CD4-positive, alpha-beta T cell treated with Interleukin-10 for 1 hour (primary cell): ENCODE measurements around the gene FHIP1A.
"Not testable (repeated sequence)": the region's sequence is repeated elsewhere in the genome, so short reads cannot be mapped to it uniquely, and the experiment has no call there.

ENCODE experiments used
- DNase-seq: peaks from one replicate; pipeline ENCODE4 v3.0.0-alpha.2; 2020

FHIP1A gene

DNA sequence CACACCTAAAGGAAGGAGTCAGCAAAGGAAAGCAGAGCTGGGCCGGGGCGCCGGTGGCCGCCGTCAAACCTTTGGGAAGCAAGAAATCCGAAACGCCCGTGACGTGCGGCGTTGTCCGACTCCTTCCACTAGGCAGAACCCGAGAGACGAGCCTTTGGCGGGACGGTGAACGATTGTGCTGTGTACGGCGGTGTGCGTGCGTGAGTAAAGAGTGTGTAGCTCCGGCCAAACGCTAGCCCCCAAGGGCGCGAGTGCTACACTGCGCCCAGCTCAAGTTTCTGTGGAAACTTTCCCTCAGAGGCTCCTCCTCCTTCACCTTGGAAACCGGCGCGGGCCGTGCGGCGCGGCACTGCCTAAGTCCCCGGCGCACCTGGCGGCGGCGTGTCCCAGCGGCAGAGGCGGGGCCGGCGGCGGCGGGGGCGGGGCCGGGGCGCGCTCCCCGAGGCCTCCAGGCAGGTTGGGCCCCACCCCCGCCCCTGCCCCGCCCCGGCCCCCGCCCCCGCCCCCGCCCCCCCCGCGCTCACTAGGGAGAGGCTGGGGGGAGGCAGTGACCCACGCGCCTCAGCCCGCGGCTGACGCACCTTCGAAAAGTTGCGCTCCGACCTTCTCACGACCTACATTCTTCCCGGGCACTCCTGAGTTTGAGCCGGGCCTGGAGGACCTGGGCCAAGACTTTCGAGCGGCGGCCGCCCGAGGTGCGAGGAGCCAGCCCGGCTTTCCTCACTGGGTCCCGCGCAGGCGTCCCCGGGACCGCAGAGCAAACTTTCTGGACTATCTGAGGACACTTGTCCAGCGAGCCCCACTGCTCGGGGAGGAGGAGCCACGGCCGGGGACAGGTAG, at the start of gene FHIP1A:
Gene FHIP1A (plus strand): TSS at position 547 of the 840 bp plus-strand sequence. CDS start 157,084 bp downstream, outside the sequence.
- DNase-seq: peak; percentile 89

DNA sequence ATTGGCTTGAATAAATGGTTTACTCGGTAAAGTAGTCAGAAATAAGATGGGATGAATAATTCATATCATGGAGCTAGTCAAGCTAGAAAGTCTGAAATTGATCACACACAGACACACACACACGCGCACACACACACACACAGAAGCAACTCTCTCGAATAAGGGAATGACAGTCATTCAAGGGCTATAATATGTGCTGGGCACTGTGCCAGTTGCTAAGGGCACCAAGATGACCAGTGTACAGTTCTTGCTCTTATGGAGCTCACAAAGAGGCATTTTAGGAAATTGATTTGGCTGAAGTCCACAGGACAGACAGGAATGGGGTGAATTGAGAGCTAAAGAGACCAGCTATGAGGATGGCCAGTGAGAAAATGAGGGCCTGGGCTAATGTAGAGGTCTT, 49.4 kb upstream of the FHIP1A start:
- no peak for DNase-seq

DNA sequence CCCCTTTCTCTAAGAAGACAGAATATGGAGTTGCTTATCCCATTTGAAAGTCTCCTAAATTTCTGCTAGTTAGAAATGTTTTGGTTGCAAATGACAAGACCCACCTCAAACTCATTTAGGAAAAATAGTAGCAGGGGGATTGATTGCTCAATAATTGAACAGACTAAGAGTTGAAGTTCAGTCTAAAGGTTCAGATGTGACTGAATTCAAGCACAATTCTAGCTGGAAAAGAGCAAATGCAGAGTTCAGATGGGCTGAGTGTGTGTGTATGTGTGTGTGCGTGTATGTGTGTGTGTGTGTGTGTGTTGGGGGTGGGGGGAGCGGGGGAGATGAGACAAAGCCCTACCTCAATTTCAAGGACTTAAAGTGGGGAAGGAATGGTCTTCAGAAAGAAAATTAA, 47.9 kb upstream of the FHIP1A start:
- no peak for DNase-seq

DNA sequence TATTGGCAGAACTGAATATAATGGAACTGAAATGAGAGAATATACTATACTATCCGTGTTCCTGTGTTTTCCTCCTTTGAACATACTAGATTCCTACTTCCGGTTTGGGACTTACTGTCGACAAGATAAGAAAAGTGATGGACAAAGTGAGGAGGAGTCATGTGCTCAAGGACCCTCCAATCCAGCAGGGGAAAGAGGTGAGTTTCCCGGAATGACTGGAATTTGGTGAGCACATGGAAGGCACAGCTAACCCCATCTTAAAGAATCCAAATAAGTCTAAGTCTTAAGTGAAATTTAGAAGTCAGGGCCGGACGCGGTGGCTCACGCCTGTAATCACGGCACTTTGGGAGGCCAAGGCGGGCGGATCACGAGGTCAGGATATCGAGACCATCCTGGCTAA, 47.0 kb upstream of the FHIP1A start:
- DNase-seq: no peak

GRCh38 chr4:151362404-151363164, 46.4 kb upstream of the FHIP1A start:
- DNase-seq: peak; percentile 82

DNA sequence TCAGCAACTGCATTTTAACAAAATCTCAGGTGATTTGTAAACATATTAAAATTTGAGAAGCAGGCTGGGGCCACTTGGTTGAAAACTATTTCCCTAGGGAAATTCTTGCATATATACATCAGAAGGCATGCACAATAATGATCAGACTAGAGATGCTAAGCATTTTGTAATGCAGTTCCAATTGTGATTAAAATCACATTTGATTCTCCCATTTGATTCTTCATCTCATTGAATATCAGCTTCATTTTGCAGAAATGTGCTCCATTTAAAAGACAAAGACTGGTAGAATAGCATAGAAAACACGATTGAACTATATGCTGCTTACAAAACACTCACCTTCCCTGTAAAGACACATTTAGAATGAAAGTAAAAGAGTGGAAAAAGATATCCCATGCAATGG, 32.4 kb upstream of the FHIP1A start:
- DNase-seq: no peak

GRCh38 chr4:151389311-151389710, 19.7 kb upstream of the FHIP1A start:
- no peak for DNase-seq

DNA sequence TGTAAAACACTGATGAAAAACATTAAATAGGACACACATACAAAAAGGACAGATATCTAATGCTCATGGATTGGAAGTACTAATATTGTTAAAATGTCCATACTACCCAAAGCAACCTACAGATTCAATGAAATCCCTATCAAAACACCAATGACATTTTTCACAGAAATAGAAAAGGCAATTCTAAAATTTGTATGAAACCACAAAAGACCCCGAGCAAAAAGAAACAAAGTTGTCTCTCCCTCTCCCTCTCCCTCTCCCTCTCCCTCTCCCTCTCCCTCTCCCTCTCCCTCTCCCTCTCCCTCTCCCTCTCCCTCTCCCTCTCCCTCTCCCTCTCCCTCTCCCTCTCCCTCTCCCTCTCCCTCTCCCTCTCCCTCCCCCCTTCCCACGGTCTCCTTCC, 19.2 kb upstream of the FHIP1A start:
- not testable (repeated sequence) for DNase-seq

DNA sequence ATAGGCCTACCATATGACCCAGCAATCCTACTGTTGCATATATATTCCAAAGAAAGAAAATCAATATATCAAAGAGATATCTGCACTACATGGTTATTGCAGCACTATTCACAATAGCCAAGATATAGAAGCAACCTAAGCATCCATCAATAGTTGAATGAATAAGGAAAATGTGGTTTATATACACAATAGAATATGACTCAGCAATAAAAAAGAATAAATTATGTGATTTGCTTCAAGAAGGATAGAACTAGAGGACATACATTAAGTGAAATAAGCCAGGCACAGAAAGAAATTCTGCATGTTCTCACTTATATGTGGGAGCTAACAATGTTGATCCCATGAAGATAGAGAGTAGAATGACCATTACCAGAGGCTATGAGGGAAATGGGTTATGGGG, 13.1 kb upstream of the FHIP1A start:
- DNase-seq: no peak

DNA sequence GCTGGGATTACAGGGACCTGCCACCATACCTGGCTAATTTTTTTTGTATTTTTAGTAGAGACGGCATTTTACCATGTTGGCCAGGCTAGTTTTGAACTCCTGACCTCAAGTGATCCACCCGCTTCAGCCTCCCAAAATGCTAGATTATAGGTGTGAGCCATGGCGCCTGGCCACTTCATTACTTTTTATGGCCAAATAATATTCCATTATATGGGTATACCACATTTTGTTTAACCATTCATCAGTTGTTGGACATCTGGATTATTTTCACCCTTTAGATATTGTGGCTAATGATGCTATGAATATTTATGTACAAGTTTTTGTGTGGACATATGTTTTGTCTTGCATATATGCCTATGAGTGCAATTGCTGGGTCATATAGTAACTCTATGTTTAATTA, 8.6 kb upstream of the FHIP1A start:
- no peak for DNase-seq

DNA sequence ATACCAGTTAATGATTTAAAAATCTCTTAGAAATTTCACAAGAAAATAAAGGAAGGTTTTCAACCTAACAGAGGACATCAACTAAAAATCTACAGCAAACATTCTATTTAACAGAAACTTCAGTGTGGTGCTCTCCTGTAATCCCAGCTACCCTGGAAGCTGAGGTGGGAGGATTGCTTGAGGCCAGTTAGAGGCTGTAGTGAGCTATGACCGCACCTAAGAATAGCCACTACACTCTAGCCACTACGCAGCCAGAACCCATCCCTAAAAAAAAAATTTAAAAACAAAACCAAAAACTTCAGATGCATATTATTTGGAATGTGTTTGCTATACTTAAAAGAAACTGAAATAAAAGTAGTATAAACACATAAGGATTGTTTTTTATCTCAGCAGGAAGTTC, 7.2 kb upstream of the FHIP1A start:
- DNase-seq: no peak

DNA sequence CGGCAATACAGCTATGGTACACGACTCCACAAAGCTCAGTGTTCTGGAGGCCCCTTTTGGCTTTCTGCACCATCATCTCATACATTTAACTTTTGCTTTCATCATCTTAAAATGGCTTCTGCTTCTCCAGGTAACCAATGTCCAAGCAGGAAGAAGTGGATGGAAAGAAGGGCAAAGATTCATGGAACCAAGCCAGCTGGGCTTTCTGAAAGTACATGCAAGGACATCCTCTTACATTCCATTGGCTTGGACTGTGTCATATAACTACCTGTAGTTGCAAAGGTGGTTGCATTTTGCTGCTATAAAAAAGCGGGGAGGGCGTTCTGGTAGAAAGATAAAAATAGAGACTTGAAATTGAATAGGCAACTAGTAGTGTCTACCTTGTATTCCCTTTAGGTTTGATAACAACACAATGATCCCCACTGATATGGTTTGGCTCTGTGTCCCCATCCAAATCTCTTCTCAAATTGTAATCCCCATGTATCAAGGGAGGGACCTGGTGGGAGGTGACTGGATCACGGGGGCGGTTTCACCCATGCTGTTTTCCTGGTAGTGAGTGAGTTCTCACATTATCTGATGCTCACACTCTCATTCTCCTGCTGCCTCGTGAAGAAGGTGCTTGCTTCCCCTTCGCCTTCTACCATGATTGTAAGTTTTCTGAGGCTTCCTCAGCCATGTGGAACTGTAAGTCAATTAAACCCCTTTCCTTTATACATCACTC, 6.7 kb upstream of the FHIP1A start:
- no peak for DNase-seq

- no peak for DNase-seq
These were observed 5.3 kb upstream of the FHIP1A start for GRCh38 chr4:151403656-151404055.

DNA sequence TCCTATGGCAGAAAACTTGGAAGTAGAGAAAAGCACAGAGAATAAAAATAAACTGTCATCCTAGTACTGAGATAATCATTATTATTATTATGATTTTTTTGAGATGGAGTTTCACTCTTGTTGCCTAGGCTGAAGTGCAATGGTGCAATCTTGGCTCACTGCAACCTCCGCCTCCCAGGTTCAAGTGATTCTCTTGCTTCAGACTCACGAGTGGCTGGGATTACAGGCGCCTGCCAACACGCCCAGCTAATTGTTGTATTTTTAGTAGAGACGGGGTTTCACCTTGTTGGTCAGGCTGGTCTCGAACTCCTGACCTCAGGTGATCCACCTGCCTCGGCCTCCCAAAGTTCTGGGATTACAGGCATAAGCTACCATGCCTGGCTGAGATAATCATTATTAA, 4.2 kb upstream of the FHIP1A start:
- not testable (repeated sequence) for DNase-seq

GRCh38 chr4:151407018-151407417, 2.0 kb upstream of the FHIP1A start:
- DNase-seq: no peak

- DNase-seq: peak; percentile 25
These were observed 1.3 kb upstream of the FHIP1A start for GRCh38 chr4:151407466-151408379.

- no peak for DNase-seq
These were observed 671 bp upstream of the FHIP1A start for GRCh38 chr4:151408380-151408629.

GRCh38 chr4:151409470-151410313, 716 bp downstream of the FHIP1A start:
- peak; percentile 8 for DNase-seq

GRCh38 chr4:151415978-151416377, 7.0 kb downstream of the FHIP1A start:
- DNase-seq: no peak

DNA sequence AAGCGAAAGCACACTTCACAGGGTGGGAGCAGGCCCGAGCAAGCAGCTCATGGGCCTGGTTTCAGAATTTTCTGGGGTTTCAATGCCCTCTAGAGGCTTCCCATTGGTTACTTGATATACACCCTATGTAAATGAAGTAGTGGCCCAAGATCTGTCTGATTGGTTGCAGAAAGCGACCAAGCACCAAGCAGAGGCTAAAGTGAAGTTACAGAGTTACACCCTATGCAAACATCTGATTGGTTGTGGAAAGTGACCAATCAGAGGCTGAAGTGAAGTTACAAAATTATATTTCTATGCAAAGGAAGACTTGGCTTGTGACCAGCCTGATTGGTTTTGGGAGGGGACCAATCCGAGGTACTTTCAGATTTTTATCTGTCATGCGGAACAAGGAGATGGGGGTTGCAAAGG, 8.2 kb downstream of the FHIP1A start:
- no peak for DNase-seq

DNA sequence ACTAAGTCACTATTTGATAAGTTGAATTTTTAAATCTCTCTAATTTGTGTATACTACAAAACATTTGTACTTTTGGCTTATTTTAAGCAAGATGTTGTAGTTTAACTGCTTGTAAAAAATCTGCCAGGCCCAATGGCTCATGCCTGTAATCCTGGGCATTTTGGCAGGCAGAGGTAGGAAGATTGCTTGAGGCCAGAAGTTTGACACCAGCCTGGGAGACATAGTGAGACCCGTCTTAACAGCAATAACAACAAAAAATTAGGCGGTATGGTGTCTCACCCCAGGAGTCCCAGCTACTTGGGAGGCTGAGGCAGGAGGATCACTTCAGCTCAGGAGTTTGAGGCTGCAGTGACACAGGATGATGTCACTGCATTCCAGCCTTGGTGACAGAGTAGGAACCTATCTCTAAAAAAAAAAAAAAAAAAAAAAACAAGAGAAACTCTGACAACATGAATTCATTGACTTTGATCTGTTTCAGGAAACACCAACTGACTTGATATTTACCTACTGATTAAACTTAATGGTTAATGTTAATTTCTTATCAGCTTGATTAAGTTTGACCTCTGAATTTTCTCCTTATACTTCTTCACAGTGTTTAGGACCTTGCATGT, 8.9 kb downstream of the FHIP1A start:
- no peak for DNase-seq
